K562 (cell line): ENCODE results near the gene PPP1R16B. TPM values are rescaled to one million over a fixed set of nuclear protein-coding genes. Genes with fewer than 3 reads are reported as not detected.

ENCODE experiments used
- BCOR ChIP-seq: fragments of 450-650 bp; IDR thresholded peaks from 2 replicates; pipeline ENCODE4 v1.6.1; 2016
- CHCHD3 ChIP-seq: fragments of 250-450 bp; sonication (Bioruptor Pico); IDR thresholded peaks from 2 replicates; pipeline ENCODE4 v2.1.2; 2022; ENCODE audit warnings: mild to moderate bottlenecking
- CREB5 ChIP-seq: fragments of 250-450 bp; sonication (Bioruptor Pico); IDR thresholded peaks from 2 replicates; pipeline ENCODE4 v1.5.0; 2020; ENCODE audit warnings: mild to moderate bottlenecking
- CTCFL ChIP-seq: IDR thresholded peaks from 2 replicates; pipeline ENCODE4 v1.6.1; 2011; ENCODE audit warnings: borderline replicate concordance, low read depth, mild to moderate bottlenecking, moderate library complexity, low read length; ENCODE audit not compliant: insufficient read depth, poor library complexity, severe bottlenecking
- E2F5 ChIP-seq: sonication (generic); formaldehyde crosslinking; IDR thresholded peaks from 2 replicates; pipeline ENCODE4 v1.8.0; 2022; ENCODE audit warnings: mild to moderate bottlenecking, missing genetic modification reagents
- E2F6 ChIP-seq, 2 experiments: IDR thresholded peaks; 2 replicates each; pipeline ENCODE4 v1.6.1; 2011; ENCODE audit warnings: borderline replicate concordance in 1 of 2, control low read depth in 1 of 2, low read depth in 1 of 2, low read length in 1 of 2, mild to moderate bottlenecking in 1 of 2, mixed read lengths in 1 of 2, moderate library complexity in 1 of 2; ENCODE audit not compliant: insufficient read depth in 1 of 2, insufficient read length in 1 of 2, poor library complexity in 1 of 2, severe bottlenecking in 1 of 2; ENCODE audit errors: extremely low read depth in 1 of 2
- FUS ChIP-seq: fragments of 200-400 bp; formaldehyde crosslinking; optimal IDR thresholded peaks from 2 replicates; pipeline ENCODE3; 2017; ENCODE audit warnings: low read depth, low read length
- KAT8 ChIP-seq: fragments of 450-650 bp; IDR thresholded peaks from 2 replicates; pipeline ENCODE4 v1.6.1; 2016; ENCODE audit warnings: low read depth, mild to moderate bottlenecking
- KLF1 ChIP-seq: fragments of 450-650 bp; IDR thresholded peaks from 2 replicates; pipeline ENCODE4 v1.6.1; 2016; ENCODE audit warnings: missing genetic modification characterization, missing compliant biosample characterization
- MEIS2 ChIP-seq: fragments of 450-650 bp; IDR thresholded peaks from 2 replicates; pipeline ENCODE4 v1.6.1; 2014; ENCODE audit warnings: mild to moderate bottlenecking; ENCODE audit not compliant: partially characterized antibody
- NEUROD1 ChIP-seq: fragments of 150-350 bp; IDR thresholded peaks from 2 replicates; pipeline ENCODE4 v1.6.1; 2014; ENCODE audit warnings: borderline replicate concordance, low read length, low read depth; ENCODE audit not compliant: partially characterized antibody
- PCBP1 ChIP-seq: fragments of 200-400 bp; formaldehyde crosslinking; IDR thresholded peaks from 2 replicates; pipeline ENCODE4 v1.6.1; 2018; ENCODE audit warnings: mild to moderate bottlenecking, low read depth, low read length; ENCODE audit not compliant: poor library complexity, severe bottlenecking
- POLR3A ChIP-seq: IDR thresholded peaks from 2 replicates; pipeline ENCODE4 v1.6.1; 2011; ENCODE audit warnings: borderline replicate concordance, mild to moderate bottlenecking, moderate library complexity; ENCODE audit not compliant: insufficient read length, insufficient read depth; ENCODE audit errors: extremely low read depth
- PTTG1 ChIP-seq: fragments of 450-650 bp; IDR thresholded peaks from 2 replicates; pipeline ENCODE4 v1.6.1; 2016; ENCODE audit warnings: low read depth, mild to moderate bottlenecking, missing genetic modification characterization, missing compliant biosample characterization
- TEAD2 ChIP-seq: fragments of 450-650 bp; IDR thresholded peaks from 2 replicates; pipeline ENCODE4 v1.6.1; 2016; ENCODE audit warnings: missing genetic modification characterization, control low read depth, missing compliant biosample characterization
- USF1 ChIP-seq: sonication (generic); formaldehyde crosslinking; IDR thresholded peaks from 2 replicates; pipeline ENCODE4 v1.9.0; 2022; ENCODE audit warnings: mild to moderate bottlenecking, missing genetic modification reagents
- ZNF140 ChIP-seq: fragments of 250-450 bp; sonication (Bioruptor Pico); IDR thresholded peaks from 2 replicates; pipeline ENCODE4 v1.8.0; 2021; ENCODE audit warnings: moderate library complexity, mild to moderate bottlenecking, inconsistent platforms
- ZNF146 ChIP-seq: IDR thresholded peaks from one replicate; pipeline ENCODE4 v1.6.1; 2018; ENCODE audit warnings: missing compliant biosample characterization; ENCODE audit not compliant: unreplicated experiment
- ZNF197 ChIP-seq: fragments of 200-800 bp; sonication (Bioruptor generic); IDR thresholded peaks from 2 replicates; pipeline ENCODE4 v1.6.1; 2016; ENCODE audit warnings: low read depth, missing genetic modification characterization, missing compliant biosample characterization
- ZNF212 ChIP-seq: fragments of 450-650 bp; formaldehyde crosslinking; IDR thresholded peaks from 2 replicates; pipeline ENCODE4 v1.4.0; 2020; ENCODE audit warnings: mild to moderate bottlenecking
- polyA plus RNA-seq, 8 experiments: library from polyadenylated mRNA; depleted of rRNA in 4 of 8; stranded (reverse) in 5 of 8; unstranded in 3 of 8; fragments of >200 nt; fragmentation: Nextera tagmentation in 2 of 8; fragmentation: Illumina TruSeq in 1 of 8; extraction: Ambion mirVana in 2 of 8; extraction: Trizol in 1 of 8; gene quantifications; 2 replicates each; pipeline versions ENCODE4 v1.2.1 to v1.2.3, GENCODE V29; 2011 to 2014; ENCODE audit warnings: inconsistent platforms in 1 of 8, missing spikeins in 1 of 8
- total RNA-seq, 7 experiments: library from RNA; depleted of rRNA in 6 of 7; stranded (reverse); fragments of >200 nt in 6 of 7; fragmentation: Illumina TruSeq in 2 of 7; extraction: Trizol in 2 of 7; gene quantifications; 2 replicates each; pipeline versions ENCODE4 v1.2.1 to v1.2.3, GENCODE V29; 2011 to 2021; ENCODE audit warnings: low replicate concordance in 1 of 7

The PPP1R16B gene
- total and polyA plus RNA-seq, 9 of the 15 experiments (the other 6 are each of a cell fraction or from before 2014, with no cell fraction given), result 1.5 to 11.5 (median 6.8) TPM

GRCh38 chr20:38926142-38926933 is 120.8 kb downstream of the PPP1R16B start, which contains the start of gene FAM83D (continued):
- TF ChIP-seq ZNF140 (no peak), BCOR (0 out of 2 replicates have a peak, but pooled peaks have one; percentile 7), FUS (peak; percentile 37), TEAD2 (no peak), PCBP1 (peak; percentile 87), CTCFL (no peak), ZNF212 (CRISPR knock-in tag) (no peak), ZNF146 (CRISPR knock-in tag) (no peak), MEIS2 (no peak), PTTG1 (tag) (no peak), USF1 (no peak; the same call in 1 of the 2 replicates), CREB5 (CRISPR knock-in tag) (no peak), KAT8 (no peak), KLF1 (tag) (0 out of 2 replicates have a peak, but pooled peaks have one; percentile 34), NEUROD1 (peak; percentile 92), ZNF197 (CRISPR knock-in tag) (no peak; the same call in 1 of the 2 replicates), E2F5 (no peak), POLR3A (no peak), E2F6 (IDR thresholded peaks at IDR 0.05; ENCODE audit: borderline replicate concordance in 1 of 2, extremely low read depth in 1 of 2, insufficient read depth in 1 of 2, insufficient read length in 1 of 2, low read depth in 1 of 2, low read length in 1 of 2, poor library complexity in 1 of 2, severe bottlenecking in 1 of 2) (peak; percentile 43 to 57), CHCHD3 (CRISPR knock-in tag) (no peak)
